Measurements from ENCODE around the gene DHH.

DHH gene

DNA sequence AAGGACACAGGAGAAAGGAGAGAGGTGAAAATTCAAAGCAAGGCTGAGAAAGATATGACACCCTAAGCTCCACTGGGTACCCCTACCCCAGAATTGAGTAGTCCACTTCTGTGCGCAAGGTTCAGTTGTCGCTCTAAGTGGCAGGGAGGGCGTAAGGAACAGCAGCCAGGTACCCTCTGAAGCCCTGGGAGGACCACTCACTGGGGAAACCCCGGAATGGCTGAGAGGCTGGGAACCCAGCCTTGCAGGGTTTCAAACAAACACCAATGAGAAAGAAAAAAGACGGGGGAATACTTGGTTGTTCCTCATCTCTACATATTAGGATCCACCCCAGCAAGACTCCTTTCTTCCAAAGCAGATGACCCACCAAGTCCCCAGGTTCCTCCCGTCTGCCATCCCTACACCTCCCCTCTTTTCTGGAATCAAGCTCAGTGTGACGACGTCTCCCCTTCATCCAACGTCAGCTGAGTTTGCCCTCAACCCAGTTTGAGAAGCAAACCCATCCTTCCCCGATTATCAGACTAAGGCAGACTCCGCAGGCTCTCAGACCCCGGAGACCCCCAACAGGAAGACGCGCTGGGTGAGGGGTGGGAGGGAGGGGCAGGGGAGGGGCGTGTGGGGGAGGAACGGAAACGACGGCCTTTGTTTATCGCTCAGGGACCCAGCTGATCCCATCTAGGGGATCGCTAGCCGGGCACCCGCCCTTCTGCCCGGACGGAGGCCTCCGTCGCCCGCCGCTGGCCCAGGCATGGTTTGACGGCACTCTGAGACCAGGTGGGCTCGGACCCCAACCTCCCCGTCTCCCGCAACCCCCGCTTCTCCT lies 15.3 kb upstream of the DHH start:
- DNase-seq: peak in 11 of 56 donors; percentile 18 to 55 (median 42)

DNA sequence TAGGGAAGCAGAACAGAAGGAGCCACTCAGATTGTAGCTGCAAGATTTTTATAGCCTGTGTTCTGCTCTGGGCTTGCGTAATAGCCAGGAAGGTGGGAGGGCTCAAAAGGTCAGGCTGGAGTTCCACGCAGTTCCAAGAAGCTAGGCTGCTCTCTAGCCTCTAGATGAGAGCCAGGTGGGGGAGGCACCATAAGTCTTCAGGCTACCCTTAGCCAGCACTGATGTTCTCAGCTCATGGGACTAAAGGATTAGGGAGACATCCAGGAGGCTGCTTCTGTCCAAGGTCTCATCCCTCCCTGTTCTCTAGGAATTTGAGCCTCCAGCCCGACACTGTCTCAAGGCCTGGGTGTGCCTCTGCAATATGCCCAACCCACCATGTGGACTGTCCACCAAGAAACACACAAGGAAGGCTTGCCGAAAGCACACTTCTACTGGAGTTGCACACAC lies 14.4 kb upstream of the DHH start:
- DNase-seq: no peak

DNA sequence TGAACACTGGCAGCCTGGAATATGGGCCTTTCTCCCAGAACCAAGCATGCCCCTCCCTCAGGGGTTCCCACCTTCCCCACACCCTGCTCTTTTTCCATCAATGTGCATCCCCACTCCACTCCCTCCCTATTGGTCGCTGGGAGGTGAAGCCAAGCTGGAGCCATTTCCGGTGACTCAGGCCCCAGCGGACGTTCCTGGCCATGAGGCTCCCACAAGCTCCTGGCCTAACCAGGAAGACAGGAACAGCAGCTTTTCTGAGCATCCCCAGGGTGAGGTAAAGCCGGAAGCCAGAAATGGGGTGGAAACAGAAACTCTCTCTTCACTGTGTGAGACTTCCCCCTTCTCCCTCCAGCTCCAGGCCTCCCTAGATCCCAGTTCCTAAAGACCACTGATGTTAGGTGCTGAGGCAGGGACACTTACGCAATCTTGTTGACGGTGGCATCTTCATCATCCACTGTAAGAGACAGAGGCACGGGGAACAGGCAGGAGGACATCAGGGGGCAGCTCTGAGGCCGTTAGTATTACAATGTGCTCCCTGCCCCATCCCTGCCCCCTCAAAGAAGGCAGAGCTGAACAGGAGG lies 11.0 kb upstream of the DHH start:
- no peak for DNase-seq

DNA sequence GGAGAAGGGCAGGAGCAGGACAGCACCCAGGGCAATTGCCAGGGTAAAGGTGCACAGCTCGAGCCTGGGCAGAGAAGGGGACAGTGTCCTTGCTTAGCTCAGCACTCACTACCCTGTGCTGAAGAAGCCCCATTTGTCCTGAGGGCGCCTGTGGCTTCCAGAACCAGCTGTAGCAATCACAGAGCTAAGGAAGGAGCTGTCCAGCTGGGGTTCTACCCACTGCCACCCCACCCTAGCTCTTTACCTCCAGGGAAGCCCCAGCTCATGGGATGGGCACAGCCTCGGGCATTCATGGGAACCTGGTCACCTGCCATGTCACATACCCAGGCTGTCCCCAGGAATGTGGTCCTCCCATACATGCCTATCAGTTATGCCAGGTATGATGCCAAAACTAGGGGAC lies 10.2 kb upstream of the DHH start:
- DNase-seq: no peak

DNA sequence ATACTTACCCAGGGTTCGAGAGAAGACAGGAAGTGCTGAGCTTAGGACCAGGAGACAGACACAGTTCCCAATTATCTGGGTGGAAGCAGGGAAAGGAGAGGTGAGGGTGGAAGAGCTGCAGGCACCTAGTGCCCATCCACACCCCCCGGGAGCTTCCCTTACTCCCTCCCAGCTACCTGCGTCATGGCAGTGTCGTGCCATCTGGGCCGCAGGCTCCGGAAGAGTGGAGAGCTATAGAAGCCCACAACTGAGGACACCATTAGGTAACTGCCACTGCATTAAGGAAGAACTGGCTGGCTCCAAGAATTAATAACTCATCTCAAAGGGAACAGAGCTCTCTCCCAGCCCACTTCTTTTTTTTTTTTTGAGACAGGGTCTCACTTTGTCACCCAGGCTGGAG lies 5.8 kb upstream of the DHH start:
- no peak for DNase-seq

DNA sequence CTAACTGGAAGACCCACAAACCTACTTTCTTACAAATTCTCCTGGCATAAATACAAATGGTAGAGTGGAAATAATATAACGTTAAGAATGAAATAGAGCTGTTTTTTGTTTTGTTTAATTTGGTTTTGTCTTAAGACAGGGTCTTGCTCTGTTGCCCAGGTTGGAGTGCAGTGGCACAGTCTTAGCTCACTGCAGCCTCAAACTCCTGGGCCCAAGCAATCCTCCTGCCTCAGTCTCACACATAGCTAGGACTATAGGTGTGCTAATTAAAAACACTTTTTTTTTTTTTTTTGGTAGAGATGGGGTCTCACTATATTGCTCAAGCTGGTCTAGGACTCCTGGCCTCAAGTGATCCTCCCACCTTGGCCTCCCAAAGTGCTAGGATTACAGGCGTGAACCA lies 4.1 kb upstream of the DHH start:
- no peak for DNase-seq

DNA sequence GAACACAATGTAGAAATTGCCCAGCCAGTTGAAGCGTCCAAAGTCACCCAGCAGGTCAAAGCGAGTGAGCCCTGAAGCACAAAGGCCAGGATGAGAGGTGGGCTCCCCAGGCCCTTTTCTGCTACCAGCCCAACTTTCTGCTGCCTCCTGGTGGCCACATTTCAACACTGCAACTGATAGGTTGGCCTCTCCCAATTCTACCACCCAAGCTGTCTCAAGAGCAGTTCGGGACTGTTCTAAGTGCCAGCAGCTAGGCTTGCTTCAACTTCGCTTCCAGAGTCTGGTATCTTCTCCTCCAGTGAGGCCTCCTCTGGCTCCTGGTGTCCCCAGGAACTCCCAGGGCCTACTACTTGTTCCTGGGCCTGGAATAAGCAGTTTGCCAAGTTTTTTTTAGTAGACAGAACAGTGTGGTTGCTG lies 3.4 kb upstream of the DHH start:
- peak in 28 of 56 donors; percentile 8 to 65 (median 22) for DNase-seq

DNA sequence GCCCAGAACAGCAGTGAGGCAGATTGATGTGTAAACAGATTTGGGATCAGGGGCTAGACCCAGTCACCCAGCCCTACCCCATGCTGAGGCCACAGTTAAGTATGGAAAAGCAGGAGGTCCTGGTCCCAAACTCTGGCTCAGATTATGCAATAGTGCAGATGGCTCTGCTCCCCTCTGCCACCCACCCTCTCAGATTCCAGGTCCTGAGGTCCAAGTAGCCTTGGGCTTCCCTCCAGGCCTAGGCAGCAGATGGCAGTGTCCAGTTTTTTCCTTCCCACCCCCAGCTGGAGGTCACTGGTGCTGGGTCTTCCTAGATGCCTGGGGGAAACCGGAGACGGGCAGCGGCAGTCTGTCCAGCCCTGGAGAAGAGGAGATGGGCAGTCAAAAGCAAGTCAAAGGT lies 2.8 kb upstream of the DHH start:
- DNase-seq: no peak

DNA sequence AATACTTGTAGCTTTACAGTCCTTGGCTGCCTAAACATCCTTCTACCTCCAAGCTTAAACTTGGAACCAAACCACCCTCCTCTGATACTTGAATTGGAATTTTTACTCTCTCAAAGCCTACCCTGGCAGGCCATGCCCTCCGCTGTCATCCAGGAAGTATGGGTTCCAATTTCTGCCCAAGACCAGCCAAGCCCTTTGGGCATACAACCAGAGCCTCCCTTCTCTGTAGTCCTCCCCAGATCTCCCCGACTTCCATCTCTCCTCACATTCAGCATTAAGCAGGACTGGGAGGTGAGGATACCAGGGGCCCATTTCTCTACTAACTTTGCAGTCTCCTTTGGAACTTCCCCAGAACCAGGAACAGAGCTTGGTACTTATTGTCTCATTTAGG lies 369 bp upstream of the DHH start:
- DNase-seq: no peak

DNA sequence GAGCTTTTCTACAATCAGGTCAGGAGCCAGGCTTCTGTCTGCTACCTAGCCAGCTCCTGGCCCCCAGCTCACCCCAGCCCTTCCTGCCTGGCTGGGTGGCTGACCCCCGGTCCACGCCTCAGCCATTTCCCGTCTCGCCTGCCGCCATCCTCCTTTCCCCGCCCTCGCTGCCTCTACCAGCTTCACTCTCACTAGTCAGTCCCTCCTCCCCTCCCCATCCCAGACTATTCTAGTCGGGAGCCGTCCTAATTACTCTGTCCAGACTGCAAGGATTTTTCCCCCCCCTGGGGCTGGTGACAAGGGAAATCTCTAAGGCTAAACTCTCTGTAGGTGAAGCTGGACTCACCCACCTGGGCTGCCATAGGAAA lies 825 bp downstream of the DHH start:
- no peak for DNase-seq

DNA sequence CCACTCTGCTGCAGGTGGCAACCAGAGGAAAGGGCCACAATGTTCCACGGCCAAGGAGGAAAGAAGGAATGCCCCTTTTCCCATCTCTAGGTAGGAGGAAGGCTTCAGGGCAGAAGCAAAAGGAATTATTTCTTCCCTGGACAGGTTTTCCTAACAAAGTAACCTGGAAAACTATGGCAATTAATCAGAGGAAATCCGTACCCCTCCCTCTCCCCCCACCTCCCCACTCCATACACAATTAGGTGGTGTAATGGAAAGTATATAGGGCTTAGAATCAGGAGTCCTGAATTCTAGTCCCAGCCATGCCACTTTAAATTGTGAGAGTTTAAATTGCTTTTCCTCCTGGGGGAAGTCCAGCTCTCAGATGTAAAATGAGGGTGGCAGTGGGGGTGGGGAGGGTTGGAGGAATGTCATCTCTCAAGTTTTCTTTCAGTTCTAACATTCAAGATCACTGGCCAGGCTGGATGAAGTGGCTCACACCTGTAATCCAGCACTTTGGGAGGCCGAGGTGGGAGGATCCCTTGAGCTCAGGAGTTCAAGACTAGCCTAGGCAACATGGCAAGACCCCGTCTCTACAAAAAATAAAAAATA lies 1.7 kb downstream of the DHH start:
- DNase-seq: no peak

DNA sequence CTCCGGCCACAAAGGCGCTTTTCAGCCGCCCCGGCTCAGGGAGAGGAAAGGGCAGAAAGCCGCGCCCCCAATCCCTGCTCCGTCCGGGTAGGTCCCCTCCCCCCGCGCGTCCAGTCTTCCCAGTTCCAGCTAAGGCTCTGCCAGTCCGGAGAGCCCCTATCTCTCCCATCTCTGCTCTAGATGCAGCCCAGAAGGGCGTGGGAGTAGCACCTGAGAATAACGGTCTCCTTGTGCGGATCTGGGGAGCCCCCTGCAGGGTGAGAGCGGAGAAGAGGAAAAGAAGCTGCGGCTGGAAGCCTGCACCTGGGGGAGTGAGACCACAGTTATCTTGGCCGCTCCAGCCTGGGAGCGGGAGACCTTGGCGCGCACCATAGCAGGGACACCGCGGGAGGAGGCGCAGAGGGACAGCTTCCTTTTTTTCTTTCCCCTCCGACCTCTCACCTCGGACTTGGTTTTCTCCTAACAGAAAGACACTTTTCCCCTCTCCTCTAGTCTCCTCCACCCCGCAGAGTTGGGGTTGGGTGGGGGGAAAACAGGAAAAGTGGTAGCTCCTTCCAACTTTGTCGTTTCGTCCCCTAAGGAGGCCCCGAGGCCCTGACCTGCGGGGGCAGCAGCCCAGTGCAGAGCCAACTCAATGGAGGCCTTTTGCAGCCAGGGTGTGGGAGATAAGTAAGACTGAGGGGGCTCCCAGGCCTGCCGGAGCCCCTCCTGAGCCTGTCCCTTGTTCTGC lies 2.4 kb downstream of the DHH start:
- DNase-seq: peak in 26 of 56 donors; percentile 25 to 73 (median 46)

DNA sequence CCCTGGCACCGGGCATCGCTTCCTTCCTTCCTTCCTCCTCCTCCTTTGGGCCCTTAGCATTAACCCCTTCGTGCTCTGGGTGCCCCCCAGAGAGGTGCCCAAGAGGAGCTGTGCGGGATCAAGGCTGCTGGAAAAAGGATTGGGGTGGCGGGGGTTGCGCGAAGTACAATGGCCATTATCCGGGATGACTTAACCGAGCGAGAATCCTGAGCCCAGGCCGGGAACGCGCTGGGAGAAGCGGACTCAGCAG lies 2.8 kb downstream of the DHH start:
- peak in 2 of 56 donors; percentile 41 to 58 for DNase-seq

DNA sequence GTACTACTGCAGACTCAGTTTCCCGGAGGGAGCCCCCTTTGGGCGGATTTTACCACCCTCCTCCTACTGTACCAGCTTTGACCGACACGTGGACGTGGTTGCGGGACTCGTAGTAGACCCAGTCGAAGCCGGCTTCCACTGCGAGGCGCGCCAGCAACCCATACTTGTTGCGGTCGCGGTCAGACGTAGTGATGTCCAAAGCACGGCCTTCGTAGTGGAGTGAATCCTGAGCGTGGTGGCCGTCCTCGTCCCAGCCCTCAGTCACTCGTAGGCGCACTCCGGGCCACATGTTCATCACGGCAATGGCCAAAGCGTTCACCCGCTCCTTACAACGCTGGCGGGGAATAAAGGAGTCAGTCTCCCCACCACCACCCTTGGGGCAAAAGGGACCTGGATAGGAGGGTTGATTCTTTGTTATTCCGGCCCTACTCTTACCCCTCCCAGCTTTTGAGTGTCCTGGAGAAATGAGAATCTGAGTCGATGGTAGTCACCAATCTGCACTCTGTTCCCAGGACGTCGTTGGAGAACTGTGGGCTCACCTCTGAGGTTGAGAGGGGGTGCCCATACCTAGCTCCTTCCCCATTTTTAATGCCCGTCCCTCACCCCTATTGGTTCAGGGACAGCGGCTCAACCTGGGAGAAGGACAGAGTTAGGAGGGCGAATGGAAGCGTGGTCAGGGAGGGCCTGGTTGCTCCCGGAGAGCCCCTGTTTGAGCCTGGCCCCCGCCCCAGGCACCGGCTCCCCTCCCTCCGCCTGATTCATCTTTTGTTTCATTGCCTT lies 3.4 kb downstream of the DHH start:
- DNase-seq: no peak

DNA sequence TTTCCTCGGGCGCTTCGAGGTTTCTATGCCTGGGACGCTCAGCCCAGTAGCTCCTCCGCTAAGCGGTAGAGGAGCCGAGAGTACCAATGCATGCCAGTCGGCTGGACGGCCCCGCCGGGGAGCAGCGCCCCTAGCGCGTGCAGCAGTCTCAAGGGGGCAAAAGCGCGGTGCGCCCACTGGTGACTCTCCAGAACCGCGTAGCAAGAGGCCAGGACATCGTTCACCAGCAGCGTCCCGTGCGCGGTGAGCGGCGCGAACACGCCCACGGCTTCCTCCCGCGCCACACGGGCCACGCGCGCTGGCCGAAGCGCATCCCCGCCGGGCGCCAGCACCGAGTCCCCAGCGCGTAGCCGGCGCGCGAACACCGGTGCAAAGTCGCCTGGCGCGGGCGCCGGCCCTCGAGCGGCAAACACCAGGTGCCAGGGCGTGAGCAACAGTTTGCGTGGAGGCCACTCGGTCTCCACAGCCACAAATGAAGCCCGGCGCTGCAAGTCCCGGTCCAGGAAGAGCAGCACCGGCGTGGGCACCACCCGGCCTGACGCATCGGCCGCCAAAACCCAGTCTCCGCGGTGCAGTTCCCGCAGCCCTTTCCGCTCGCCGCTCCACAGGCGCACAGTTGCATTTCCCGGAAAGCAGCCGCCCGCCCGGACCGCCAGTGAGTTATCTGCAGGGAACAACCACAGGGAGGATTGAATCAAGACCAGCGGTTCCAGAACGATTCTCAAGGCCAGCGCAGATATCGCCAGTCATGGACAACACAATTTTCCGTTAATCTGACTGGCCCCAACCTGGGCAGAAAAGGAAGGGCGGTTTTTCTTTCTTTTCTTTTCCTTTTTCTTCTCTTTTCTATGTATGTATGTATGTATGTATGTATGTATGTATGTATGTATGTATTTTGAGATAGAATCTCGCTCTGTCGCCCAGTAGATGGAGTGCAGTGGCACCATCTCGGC lies 4.5 kb downstream of the DHH start:
- DNase-seq: peak in 19 of 56 donors; percentile 11 to 49 (median 22)

DNA sequence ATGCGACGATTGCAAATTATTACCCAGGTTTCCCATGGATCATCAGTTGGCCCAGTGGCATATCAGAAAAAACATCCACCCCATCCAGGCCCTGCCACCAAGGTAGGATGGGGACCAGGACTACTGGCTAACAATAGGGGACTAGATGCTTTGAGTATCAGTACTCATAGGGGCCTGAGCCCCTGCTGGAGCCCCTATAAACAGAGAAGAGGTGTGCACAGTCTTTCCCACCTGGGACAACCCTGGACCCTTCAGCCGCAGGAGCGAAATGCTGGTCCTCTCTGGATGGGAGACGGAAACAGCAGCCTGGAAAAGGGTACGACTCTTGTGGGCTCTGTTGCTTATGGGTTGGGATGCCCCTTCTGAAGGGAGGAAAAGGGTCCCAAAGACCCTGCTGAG lies 5.7 kb downstream of the DHH start:
- no peak for DNase-seq

DNA sequence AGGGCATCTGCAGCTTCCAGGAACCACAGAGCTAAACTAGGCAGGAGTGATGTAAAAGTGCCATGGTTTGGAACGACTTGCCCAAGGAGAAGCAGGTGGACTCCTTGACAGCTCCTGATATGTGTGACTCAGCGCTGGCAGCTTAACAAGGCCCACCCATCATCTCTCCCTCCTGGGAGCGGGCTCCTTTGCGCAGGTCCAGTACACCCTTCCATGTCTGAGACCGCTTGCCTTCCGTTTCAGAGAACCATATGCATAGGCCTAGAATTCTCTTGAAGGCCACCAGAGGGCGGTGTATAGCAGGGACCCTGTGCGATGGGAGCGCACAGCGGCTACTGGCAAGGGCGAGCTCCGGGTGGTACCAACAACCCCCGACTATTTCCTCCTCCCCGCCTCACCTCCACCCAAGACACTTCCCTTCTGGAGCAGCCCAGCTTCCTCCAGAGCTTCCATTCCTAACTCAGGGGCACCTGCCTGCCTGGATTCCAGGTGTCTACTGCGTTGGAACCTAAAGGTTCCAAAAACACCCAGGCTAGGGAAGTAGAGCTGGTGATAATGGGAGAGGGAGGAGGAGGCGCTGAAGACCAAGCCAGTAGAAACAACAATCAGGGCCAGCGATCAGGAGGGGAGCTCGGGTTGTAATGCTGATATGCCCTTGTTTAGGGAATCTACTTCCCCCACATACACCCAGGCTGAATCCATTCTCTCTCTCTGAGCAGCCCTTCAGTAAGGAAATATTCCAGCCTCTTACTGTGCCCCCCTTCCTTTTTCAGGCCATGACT lies 6.3 kb downstream of the DHH start:
- peak in 54 of 56 donors; percentile 20 to 87 (median 68) for DNase-seq

DNA sequence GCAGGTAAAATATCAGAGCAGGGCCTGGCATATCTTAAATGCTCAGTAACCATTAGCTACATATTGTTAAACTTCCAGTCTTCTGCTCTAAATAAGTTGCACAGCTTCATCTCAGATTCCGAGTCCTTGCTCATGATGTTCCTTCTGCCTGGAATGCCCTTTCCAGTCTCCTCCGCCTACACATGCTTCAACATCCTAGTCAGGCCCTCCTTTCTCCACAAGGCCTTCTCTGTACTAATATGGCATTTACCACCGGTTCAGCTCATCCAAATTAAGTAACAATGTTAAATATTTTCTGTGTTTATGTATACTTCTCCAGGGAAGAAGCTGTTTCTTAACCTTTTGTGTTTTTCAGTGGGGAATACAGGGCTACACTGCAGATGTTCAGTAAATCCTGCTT lies 8.5 kb downstream of the DHH start:
- no peak for DNase-seq

DNA sequence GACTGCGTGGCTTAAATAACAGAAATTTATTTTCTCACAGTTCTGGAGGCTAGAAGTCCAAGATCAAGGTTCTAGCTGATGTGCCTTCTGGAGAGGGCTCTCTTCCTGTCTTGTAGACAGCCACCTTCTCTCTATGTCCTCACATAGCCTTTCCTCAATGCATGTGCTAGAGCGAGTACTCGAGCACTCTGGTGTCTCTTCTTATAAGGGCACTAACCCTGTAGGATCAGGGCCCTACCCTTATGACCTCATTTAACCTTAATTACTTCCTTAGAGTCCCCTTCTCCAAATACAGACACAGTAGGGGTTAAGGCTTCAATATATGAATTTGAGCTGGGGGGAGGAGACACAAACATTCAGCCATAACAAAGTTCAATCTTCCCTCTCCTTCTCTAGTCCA lies 10.2 kb downstream of the DHH start:
- DNase-seq: no peak

DNA sequence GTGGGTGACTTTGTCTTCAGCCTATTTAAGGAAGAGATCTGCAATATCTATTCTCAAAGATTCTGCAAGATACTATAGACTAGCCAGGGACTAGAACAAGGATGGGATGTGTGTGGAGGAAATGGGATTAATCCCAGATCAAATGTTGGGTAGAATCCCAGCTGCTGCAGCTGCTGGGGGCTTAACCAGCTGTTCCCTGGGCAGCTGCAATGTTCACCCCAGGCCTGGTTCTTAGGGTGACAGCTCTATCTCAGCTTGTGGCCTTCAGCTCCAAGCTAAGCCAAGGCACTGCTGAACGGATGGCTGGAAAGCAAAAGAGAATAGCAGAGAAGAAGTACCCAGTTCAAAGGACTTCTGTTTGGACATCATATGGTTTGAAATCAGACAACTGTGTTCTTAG lies 14.8 kb downstream of the DHH start:
- no peak for DNase-seq

All from amygdala (tissue), 56 donors.